GM19240 (cell line): ENCODE measurements around the gene RFC4.
A peak's percentile ranks its signal among the peaks of the same experiment; 100 is the strongest.

Source experiments
- DNase-seq: peaks from one replicate; pipeline ENCODE4 v3.0.0; 2011; ENCODE audit warnings: low spot score; ENCODE audit not compliant: insufficient read length

Gene RFC4

DNA sequence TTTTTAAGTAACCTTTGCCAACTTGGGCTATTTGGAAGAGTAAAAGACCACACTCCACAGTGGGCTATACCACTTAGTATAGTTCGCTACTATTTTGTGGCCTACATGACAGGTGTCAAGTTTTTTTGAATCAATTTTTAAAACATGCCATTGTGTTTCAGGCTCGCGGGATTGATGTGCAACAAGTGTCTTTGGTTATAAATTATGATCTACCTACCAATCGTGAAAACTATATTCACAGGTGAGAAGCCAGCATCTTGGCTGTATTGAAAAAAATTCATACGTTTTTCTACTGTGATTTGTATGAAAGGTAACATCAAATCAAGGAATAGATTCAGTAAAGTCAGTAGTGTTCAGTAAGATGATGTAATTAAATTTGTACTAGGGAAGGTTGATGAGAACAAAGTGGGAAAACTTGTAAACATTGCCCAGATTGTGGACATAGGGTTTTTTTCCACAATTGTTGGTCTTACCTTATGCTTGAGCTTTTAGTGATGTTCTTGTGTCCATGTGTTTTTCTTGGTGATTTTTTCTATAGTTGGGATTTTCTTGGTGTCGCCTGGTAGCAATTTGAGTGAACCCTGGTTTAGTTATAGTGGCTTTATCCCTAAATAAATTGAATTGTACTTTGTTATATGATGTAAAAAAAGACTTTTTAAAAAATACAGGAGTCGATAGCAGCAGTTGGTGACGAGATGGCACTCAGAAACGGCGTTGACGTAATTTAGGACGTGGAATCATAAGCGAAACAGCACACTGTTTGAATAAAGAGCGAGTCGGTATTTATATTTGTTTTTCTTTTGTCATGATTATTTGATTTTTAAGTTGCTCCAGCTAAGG is 18.4 kb downstream of the RFC4 start:
- no peak for DNase-seq

DNA sequence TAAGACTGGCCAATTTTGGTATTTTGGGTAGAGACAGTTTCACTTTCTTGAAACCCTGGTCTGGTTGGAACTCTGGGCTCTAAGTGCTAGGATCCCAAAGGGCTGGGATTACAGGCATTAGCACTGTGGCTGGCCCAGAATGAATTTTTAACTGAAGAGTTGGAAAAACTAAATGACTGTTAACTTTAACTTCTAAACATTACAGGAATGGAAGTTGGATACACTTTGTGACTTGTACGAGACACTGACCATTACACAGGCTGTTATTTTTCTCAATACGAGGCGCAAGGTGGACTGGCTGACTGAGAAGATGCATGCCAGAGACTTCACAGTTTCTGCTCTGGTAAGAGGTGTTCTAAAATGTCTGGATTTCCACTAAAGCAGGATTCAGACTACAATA is 19.4 kb downstream of the RFC4 start:
- no peak for DNase-seq

DNA sequence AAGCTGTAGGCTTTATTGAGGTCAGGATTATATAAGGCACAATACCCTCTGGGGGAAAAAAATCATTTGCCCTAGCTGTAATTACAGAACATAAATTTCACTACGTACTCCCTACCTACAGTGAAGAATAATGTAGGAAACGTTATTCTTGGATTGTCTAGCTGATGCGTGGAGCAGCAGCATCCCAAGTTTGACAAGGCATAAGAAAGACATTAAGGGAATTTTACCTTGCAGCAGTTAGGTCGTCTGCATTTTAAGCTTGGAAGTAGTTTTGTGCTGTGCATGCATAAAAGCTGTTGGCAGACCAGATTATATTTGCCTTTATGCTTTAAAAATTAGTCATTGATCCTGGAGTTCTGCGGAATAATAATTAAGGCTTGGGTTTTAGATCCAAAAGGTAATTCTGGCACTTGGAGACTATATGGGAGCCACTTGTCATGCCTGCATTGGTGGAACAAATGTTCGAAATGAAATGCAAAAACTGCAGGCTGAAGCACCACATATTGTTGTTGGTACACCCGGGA is 20.7 kb downstream of the RFC4 start:
- no peak for DNase-seq

DNA sequence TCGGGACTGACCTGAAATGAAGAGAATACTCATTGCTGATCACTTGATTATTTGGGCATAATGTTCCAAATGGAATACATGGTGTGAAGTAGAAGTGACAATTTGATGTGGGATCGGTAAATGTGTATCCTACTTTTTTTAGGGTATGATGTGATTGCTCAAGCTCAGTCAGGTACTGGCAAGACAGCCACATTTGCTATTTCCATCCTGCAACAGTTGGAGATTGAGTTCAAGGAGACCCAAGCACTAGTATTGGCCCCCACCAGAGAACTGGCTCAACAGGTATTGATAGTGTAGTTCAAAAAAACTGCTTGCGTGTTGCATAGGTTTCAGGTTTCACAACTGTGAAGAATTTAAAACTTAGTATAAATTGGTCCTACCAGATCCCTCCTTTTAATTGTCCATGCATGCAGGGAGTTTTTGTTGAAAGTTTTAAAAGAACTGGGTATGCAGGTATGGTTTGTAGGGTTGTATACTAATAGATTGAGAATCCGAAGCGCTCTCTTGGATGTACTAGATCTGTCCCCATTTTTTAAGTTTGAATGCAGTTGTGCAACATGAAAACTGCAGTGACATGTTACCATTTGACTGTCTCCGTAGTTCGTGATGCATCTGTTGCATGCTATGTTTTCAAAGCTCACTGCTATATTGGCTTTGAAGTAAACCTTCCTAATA is 21.3 kb downstream of the RFC4 start:
- DNase-seq = no peak

DNA sequence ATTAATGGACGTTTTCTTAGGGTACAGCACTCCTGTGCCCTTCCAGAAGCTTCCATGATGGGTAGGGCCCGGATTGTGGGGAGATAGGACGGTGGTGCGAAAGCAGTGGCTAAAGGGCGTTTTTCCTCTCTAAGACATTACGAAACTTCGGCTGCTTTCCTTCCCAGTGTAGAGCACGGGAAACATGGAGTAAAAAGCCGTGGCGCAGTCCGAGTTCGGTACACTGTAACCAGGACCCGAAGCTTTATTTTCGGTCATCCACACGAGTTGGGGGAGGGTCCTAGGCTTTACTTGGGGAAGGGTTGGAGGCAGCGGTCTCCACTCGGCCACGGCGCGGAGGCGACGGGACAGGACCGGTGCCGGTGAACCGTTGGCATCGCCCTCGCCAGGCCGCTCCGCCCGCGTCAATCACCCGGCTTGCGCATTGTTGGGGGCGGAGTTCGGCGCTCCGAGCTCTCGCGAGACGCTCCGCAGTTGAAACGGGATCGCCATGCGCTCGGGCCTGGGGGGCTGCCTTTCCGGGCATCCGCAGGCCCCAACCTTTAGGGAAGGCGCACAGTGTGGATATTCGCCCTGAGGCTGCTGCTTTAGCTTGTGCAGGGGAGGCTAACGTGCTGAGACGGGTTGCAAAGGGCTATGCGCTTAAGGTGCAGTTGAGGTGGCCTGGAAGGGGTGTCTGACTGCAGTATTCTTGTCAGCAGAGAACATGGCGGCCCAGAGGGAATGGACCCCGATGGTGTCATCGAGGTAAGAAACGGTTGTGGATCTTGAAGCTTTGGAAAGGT is 22.4 kb downstream of the RFC4 start:
- DNase-seq = no peak

DNA sequence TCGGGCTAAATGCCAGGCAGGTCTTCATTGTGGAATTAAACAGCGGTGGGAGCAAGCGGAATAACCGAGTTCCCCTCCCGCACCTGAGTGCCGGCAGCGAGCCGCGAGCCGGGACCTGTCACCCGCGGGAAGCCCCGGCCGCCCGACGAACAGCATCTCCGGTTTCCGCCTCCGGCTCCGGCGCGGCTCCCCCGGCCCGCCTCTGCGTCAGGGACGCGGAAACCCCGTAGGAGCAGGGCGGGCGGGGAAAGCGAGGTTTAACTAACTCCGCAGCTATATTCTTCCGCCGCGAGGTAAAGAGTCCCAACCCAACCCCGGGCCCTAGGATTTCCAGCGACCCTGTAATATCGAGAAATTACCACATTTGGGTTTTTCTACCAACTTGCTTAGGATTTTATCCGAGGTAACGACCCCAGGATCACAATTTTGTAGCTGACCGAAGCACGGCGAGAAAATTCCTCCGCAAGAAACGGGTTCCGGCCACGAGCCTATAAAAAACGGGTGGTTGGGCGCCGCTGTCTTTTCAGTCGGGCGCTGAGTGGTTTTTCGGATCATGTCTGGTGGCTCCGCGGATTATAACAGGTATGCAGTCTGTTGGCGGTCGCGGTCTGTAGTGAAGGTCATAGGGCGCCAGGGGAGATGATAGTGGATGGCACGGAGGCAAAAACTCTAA is 23.1 kb downstream of the RFC4 start, which contains the start of gene EIF4A2:
TSS of gene EIF4A2 (plus strand) at position 520 of the 673 bp plus-strand sequence. CDS start at position 554, 34 bp downstream.
- peak; percentile 51 for DNase-seq

DNA sequence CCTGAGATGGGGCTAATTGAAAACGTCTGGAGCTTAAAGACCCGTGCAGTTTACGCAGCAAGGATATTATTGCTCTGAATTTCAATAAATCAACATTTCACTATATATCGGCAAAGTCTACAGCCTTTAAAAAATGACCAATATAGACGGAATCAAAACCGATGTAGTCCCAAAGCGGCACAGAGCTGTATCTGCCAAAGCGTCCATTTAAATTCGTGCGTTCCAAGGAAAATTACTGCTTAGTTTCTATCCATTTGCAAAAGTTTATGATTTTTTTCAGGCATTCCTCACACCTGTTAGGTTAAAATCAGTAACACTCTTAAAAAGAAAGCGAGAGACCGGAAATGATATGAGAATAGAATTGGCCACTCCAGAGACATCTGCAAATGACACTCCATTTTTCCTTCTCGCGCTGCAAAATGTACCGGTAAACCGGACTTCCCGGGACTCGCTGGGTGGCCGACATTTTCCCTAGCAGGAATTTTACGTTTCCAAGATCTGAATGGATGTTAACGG is 23.7 kb downstream of the RFC4 start:
- no peak for DNase-seq

DNA sequence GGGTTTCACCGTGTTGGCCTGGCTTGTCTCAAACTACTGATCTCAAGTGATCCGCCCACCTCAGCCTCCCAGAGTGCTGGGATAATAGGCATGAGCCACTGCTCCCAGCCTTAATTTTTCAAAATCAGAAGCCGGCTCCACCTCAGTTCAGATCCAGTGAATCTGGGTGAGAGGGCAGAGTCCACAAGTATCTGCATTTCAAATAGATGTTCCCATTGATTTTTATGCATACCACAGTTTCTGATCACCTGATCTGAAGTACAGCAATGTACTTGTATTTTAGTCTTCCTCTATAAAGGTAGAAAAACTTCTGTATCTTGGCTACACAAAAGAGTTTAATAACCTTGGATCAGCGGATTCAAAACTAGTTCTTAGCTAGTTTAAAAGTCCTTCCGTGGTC is 27.1 kb downstream of the RFC4 start:
- DNase-seq = no peak

DNA sequence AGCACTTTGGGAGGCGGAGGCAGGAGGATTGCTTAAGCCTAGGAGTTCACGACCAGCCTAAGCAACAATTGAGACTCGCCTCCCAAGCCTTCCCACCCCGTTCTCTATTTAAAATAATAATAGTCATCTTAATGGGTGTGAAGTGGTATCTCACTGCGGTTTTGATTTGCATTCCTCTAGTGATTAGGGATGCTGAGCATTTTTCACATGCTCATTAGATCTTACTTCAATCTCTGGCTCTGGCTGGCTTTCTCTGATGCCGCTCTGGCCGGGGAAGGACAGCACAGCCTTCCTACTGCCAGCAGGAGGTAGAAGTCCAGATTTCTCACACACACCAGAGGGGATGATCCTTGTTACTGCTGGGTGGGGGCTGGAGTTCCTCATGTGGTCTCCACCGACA is 30.3 kb downstream of the RFC4 start:
- no peak for DNase-seq

DNA sequence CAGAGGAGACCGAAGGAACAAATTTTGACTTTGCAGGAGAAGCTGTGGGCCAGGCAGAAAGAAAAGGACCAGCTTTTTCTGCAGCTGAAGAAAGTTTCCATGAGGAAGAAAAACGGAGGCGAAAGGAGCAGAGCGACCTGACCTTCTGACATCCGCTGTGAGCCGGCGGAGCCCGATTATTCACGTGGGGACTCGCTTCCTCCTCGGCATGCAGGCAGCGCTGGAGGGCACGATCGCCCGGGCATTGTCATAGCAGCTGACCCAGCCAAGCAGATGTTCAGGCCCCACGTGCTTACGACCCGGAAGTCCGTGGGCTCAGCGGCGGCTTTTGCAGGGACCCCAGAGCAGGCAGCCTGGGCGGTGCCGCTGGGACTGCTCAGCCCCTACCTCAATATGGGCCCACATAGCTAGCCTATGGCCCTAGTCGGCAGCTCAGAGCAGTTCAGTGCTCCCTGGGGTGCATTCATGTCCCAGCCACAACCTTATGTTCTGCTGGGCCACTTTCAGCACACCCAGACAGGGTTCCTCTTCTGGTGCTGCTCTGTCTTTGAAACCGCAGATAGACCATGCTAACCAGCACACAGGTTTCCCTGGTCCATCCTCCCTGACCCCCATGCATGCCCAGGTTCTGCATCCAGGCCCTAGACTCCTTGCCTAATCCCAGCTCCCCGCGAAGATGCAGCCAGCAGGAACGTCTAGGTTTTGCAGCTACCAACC is 33.4 kb downstream of the RFC4 start:
- DNase-seq = peak; percentile 38

DNA sequence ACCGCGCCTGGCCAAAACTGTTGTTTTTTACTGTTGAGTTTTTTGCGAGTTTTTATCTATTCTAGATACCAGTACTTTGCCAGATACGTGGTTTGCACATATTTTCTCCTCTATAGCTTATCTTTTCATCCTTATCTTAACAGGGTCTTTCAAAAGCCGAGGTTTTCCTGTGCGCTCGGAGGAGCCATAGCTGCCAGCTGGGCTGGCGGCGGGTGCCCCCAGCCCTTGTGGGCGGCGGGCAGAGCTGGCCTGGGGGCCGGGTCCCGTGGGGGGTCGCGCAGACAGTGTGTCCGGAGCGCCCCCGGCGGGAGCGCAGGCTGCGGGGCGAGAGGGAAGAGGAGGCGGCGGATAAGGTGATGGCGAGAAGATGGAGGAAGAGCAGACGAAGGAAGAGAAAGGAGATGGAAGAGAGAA is 34.0 kb downstream of the RFC4 start:
- no peak for DNase-seq

DNA sequence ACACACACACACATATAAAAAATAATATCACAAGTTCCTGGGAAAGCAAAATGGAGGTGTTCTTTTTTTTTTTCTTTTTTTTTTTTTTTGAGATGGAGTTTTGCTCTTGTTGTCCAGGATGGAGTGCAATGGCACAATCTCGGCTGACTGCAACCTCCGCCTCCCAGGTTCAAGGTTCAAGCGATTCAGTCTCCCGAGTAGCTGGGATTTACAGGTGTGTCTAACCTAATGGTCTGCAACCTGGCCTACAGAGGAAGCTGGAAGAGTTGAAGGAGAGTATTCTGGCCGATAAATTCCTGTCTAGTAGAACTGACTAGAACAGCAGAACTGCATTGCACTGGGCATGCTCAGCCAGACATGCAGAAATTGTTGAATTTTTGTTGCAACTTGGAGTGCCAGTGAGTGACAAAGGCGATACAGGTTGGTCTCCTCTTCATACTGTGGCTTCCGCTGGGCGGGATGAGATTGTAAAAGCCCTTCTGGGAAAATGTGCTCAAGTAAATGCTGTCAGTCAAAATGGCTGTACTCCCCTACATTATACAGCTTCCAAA is 45.3 kb downstream of the RFC4 start:
- no peak for DNase-seq

DNA sequence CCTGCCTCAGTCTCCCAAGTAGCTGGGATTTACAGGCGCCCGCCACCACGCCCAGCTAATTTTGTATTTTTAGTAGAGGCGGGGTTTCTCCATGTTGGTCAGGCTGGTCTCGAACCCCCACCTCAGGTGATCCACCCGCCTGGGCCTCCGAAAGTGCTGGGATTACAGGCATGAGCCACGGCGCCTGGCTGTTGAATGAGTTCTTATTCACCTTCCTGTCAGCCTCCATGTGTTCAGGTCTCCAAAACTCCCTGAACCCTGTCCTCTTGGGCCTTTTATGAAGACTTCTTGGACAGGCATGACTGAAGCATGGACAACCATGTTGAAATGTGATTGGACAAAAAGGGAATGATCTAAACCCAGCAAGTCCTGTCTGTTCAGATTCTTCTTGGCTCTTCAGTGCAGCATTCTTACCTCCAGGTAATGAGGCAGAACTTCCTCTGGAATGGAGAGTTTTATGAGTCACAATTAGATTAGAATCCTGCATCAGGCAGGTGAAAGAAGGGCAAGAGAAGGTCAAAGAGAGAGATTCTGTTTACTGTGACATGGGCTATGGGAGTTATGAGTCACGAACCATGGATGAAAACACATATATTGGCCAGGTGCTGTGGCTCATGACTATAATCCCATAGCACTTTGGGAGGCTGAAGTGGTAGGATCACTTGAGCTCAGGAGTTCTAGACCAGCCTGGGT is 46.0 kb downstream of the RFC4 start:
- no peak for DNase-seq

DNA sequence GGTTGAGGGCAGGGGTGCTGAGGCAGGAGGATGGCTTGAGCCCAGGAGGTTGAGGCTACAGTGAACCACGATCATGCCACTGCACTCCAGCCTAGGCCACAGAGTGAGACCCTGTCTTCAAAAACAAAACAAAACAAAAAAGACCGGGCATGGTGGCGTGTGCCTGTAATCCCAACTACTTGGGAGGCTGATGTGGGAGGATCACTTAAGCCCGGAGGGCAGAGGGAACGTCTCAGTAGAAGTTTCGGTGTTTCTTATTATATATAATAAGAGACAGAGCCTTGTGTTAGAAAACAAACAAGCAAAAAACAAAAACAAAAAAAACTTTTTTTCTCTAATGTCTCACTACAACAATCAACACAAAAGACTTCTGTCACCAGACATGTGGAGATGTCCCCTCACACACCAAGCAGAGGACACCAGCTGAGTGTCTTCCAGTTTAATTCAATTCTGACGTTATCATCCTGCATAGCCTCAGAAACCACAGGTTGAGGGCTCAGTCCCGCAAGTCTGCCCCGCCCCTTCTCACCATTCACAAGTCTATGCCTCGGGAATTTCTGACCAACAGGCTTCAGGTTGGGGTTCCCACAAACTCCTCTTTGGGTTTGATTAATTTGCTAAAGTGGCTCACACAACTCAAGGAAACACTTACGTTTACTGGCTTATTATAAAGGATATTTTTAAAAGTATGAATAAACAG is 46.9 kb downstream of the RFC4 start:
- no peak for DNase-seq

DNA sequence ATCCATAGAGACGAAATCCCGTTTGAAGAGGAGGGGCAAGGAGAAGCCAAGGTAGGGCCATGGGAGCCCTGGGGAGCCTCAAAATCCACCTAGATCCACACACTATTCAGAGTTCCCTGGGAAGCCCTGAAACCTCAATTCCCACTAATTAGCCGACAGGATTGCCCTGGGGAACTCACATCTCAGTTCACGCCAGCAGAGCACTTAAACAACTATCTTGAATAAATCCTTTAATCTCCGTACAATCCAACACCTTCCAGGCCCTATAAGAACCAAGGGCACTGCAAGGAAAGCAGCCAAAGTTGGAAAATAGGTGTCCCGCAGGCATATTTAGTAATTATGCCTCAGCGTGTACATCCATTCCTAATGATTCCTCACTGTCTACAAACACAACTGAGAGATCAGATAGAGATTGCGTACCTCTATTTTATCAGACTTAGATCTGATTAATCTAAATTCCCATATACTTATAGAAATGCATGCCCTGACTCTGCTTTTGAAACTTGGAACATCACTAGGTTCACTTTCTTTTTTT is 48.5 kb downstream of the RFC4 start:
- DNase-seq = no peak

DNA sequence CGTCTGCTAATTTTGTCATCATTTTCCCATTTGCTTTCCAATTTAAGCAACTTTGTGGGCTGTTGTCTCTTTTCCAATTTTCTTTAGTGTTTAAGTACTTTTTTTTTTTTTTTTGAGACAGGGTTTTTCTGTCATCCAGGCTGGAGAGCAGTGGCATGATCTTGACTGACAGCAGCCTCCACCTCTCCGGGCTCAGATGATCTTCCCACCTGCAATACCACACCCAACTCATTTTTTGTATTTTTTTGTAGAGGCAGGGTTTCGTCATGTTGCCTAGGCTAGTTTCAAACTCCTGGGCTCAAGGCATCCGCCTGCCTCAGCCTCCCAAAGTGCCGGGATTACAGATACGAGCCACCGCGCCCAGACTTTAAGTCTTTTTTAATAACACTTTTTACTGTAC is 49.1 kb downstream of the RFC4 start:
- no peak for DNase-seq

DNA sequence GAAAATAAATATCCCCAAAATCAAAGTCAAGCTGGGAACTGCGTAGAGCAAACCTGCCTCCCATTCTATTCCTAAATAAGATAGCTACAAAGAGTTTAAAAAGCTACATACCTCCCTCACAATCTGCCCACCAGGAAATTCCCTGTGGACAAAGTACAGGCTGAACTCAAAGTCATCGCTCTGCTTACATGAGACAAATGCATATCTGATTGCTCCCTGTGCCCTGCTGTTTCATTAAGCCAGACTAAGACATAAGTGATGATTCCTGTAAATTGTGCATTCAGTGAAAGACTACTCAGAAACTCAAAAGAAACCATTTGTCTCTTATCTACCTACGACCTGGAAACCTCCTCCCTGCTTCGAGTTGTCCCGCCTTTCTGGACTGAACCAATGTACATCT is 51.4 kb downstream of the RFC4 start:
- DNase-seq = no peak

DNA sequence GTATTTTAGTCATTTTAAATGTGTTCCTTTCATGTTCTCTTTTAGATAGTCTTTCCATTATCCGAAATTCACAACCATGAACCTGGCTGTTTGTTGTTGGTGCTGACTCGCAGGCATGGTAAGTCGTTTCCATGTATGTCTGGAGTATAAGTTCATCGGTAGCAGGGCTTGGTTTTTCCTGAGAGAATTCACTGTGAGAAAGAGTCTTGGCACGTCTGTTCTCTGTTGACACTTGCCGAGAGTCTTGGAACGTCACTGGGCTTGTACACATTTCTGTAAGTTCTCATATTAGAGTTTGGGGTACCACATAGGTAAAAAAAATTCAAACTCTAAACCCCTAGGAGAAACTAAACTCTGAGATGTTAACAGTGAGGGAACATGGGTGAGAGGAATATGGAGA is 52.3 kb downstream of the RFC4 start:
- DNase-seq = no peak

DNA sequence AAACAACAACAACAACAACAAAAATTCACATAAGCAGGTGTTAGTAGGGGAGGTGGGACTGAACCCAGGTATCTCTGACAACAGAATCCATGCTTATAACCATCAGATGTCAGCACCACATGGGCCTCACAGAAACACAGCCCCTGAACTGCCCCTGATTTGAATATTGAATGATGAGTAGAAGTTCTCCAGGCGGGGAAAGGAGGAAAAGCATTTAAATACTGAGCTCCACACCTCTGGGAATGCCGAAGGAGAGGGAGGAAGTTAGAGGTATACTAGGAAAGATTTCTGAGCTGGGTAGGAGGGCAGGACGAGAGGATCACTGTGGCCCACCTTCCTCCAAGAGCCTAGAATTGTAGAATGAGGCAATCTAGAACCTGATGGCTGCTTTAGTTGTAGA is 54.8 kb downstream of the RFC4 start:
- DNase-seq = no peak
